SHP77 treated with DMSO at 0.1 percent for 48 hours (cell line): Measurements from ENCODE around the gene ARL8B.
"Not testable (repeated sequence)": the region's sequence is repeated elsewhere in the genome, so short reads cannot be mapped to it uniquely, and the experiment has no call there.

Experiments
- DNase-seq: peaks from one replicate; lab custom pipeline; 2025; lab: John Stamatoyannopoulos, UW

ARL8B gene

DNA sequence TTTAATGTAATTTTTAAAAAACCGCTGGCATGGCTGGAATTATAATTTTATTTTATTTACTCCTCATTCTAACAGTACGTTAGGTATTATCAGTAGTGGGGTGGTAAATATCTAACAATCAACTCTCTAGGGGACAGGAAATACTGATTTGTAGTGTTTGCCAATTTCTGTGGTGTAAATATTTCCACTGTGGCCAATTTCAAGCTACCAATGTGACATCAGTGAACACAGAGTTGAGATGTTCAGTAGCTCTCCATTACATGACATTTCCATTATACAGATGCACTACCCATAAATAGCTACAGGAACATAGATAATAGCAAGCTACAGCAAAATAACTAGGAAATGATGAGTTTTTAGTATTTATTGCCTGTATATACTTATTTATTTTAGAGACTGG is 10.0 kb upstream of the ARL8B start:
- no peak for DNase-seq

DNA sequence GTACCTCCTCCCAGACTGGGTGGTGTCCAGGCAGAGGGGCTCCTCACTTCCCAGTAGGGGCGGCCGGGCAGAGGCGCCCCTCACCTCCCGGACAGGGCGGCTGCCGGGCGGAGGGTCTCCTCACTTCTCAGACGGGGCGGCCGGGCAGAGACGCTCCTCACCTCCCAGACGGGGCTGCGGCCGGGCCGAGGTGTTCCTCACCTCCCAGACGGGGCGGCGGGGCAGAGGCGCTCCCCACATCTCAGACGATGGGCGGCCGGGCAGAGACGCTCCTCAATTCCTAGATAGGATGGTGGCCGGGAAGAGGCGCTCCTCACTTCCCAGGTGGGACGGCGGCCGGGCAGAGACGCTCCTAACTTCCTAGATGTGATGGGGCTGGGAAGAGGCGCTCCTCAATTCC is 8.4 kb upstream of the ARL8B start:
- DNase-seq, result not testable (repeated sequence)

DNA sequence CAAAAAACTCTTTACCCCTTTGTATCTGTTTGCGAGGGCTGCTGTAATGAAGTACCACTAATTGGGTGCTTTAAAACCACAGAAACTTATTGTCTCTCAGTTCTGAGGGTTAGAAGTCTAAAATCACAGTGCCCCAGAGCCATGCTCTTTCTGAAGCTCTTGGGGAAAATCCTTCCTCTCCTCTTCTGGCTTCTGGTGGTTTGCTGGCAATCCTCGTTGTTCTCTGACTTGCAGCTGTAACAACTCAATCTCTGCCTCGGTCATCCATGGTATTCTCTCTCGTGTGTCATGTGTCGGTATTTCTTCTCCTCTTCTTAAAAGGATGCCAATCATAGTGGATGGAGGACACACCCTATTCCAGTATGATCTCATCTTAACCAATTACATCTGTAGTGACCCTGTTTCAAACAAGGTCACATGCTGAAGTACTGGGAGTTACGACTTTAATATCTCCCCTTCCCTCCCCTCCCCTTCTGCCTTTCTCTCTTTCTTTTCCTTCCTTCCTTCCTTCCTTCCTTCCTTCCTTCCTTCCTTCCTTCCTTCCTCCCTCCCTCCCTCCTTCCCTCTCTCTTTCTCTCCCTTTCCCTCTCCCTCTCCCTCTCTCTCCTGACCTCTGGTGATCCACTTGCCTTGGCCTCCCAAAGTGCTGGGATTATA is 6.5 kb upstream of the ARL8B start:
- DNase-seq, result no peak

DNA sequence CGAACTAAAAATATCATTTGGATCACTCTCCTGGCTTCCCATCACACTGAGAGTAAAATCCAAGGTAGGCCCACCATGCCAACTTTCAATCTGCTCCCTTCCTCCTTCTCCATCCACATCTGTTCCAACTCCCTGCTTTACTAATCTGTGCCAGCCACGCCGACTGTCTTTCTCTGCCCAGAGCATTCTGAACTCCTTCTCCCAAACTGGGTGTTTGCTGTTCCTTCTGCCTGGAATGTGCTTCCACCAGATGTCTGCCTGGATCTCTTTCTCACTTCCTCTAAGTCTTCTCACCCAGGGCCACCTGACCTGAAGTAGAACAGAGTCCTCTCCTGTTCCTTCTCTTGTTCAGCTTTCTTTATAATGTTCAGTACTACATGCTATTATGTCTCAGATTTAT is 5.6 kb upstream of the ARL8B start:
- DNase-seq, result no peak

DNA sequence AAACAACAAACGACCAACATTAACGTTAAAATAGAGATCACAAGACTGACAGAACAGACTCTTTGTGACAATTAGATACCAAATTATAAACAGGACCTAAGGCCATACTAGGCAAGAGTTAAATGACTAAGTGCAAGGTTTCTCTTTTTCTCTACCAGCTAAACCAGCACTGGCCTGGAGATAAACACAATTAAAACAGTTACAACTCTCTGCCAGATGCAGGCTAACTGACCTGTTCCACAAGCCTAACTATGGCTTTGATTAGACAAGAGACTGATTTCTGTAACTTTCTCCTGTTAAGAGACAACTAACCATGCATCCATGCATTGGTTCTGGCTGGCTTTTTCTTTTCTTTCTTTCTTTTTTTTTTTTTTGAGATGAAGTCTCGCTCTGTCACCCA is 1.6 kb upstream of the ARL8B start:
- DNase-seq, result no peak

DNA sequence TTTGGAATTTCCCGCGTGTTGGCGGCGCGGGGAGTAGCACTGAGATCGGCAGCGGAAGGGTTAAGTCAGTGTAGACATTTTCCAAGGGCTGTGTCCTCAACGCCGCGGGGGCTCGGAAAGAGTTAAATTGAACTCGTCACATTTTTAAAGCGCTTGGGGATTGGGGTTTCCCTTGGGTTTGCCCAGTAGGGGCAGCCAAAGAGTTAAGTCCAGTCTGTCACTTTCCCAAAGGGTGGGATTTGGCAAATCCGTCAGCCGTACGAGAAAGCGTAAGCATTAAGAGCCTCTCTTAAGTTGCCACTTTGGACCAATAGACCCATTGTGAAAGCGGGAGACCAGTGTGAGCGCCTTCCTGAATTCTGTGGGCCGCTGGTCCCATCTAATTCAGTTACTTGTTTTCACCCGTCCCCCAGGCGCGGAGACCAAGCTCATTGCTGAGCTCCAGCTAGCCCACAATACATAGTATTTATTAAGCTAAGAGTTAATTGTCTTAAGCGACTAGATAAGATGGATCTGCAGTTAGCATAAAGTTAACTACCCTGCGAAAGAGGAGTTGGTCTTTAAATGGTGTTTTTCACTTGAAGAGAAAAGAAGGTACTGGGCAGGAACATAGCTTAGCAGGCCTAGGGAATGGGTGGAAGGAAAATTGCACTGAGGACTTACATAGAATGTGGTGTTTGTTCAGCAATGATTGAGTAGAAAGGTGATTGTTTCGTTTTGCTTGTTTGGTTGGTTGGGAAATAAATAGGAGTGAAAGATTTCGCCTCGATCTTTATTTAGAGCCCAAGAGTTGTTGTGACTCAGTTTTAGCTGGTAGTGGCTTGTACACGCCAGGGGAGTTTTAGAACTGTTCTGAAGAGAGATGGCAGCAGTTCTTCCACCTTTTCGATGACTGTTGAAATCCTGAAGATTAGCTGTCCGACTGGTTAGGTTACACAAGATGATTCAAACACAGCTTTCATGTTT is 932 bp downstream of the ARL8B start:
- DNase-seq, result no peak

DNA sequence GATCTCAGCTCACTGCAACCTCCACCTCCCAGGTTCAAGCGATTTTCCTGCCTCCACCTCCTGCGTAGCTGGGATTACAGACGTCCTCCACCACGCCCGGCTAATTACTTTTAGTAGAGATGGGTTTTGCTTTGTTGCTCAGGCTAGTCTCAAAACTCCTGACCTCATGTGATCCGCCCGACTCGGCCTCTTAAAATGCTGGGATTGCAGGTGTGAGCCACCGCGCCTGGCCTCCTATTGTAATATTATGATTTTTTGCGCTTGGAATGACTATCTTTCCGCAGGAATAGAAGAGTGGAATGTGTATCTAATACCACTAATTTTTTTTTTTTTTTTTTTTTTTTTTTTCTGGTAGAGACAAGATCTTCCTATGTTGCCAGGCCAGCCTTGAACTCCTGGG is 1.8 kb downstream of the ARL8B start:
- no peak for DNase-seq

DNA sequence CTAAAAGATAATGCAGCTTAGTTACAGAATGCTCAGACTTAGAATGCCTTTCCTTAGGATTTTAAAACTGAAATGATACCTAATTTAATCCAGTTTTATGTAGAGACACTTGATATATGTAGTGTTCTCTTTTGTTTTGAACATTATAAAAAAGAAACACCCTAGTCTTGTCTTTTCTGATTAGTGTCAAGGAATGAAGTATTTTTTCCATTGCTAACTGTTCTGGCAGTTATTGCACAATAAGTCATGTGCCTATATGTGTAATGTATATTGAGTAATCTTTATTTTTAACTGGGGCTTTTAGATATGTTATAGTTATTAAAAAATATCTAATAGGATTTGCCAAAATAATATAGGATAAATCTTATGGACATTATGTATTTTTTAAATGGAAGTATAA is 4.5 kb downstream of the ARL8B start:
- no peak for DNase-seq

DNA sequence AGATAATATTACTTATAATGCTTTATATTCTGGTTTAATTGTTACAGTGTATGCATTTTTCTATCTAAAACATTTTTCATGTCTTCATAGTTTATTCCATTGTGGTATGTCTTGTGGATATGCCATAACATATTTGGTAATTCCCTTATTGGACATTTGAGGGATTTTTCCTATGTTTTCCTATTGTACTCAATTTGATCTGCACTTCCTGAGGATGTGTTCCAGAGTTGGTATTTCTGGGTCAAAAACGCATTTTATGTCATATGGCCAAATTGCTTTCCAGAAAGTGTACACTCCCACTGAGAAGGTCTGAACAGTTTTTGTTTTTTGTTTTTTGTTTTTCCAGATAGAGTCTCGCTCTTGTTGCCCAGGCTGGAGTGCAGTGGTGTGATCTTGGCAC is 6.8 kb downstream of the ARL8B start:
- no peak for DNase-seq

DNA sequence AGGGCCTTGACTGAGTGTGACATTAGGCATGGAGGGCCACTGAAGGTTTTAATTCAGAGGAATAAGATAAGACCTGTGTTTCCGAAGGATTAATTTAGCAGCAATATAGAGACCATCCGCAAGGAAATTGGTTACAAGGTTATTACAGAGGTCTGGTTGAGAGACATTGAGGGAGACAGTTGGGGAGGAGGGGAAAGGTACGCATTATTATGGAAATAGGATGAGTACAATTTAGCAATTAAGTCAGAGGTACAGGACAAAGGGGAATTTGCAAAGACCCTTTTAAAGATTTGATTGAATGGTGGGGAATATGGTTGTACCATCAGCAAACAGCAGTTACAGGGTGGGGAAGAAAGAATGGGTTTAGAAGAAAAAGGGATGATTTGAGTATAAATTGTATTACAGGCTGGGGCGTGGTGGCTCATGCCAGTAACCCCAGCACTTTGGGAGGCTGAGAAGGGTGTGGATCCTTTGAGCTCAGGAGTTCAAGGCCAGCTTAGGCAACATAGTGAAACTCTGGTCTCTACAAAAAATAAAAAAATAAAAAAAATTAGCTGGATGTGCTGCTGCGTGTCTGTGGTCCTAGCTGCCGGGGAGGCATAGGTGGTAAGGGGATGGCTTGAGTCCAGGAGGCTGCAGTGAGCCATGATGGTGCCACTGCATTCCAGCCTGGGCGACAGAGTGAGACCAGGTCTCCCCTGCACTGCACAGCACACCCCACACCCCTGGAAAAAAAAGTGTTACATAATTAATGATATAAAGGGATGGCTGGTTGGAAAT is 11.3 kb downstream of the ARL8B start:
- no peak for DNase-seq

DNA sequence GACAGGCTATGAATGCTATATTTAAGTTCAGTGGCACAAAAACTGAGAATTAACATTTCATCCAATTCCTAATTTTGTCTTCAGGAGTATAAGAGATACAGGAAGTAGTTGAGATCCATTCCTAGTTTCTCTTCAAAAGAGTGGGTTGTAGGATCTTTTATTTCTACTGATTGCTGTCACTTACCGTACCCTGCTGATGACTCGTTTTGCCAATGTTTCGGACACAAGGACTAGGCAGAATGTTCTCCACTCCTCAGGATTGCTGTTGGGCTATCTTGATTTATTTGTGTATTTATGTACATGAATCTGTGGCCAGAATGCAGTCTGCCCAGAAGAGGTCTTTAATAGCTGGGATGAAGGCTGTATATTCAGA is 11.9 kb downstream of the ARL8B start:
- DNase-seq, result no peak

DNA sequence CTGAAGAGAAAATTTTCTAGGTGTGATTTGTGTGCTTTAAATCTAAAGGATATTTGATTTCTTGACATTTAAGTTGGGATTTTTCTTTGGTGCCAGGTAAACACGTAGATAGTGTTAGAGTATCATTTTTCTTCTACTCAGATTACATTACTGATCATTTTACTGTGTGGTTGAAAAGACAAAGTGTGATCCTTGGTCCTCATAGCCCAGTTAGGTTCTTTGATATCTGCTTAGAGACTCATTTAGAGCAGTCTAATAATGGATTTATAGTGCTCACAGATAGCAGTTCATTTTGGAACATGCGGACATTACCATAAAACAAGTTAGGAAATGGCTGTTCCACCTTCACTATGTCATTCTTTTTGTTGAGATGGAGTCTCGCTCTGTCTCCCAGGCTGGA is 12.4 kb downstream of the ARL8B start:
- DNase-seq, result no peak

DNA sequence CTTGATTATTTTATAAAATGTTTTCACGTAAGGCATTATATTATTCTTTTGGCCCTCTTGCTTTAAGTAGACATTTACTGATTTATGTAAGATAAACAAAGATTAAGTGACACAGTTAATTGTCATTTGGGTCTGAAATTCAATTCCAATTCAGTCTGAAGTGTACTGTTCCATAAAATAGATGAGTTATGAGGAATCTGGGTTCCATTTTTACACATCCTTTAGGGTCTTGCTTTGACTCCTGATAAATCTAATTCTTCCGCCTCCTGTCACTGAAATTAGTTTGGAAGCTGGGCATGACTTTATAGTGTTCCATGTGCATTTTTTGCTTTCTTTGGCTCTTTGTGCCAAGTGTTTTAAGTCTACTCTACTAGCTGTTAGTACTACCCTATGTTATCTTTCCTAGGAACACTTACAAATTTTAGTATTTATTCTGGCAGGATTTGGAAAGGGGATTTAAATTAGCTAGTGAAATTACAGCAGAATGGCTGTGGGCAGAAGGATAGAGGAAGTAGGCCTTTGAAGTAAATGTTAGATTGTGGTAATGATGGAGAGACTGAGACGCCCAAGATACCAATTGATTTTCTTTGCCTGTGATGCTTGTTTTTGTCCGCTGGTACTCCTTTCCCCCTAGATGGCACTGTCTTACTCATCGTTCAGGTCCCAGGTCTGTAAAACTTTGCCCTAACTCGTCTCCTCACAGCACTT is 14.3 kb downstream of the ARL8B start:
- DNase-seq, result no peak

DNA sequence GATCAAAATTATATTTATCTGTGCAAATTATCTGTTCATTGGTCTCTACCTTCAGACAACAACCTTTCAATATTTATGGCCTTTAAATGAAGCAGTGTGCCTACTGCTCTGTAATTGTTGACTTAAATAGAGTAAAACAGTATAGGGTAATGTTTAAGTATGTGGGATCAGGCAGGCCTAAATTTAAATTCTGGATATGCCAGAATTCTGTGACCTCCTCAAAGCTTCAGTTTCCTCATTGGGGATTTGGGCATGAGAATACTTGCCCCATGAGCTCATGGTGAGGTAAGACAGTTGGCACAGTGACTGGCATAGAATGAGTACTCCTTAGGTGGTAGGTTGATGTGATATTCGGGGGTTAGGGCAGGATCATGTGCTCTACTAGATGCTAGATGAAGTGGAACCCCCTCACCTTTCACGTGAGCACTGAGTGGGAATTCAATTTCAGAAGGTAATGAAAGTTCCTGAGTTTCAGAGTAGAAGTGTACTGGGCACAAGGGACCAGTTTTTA is 14.9 kb downstream of the ARL8B start:
- no peak for DNase-seq

DNA sequence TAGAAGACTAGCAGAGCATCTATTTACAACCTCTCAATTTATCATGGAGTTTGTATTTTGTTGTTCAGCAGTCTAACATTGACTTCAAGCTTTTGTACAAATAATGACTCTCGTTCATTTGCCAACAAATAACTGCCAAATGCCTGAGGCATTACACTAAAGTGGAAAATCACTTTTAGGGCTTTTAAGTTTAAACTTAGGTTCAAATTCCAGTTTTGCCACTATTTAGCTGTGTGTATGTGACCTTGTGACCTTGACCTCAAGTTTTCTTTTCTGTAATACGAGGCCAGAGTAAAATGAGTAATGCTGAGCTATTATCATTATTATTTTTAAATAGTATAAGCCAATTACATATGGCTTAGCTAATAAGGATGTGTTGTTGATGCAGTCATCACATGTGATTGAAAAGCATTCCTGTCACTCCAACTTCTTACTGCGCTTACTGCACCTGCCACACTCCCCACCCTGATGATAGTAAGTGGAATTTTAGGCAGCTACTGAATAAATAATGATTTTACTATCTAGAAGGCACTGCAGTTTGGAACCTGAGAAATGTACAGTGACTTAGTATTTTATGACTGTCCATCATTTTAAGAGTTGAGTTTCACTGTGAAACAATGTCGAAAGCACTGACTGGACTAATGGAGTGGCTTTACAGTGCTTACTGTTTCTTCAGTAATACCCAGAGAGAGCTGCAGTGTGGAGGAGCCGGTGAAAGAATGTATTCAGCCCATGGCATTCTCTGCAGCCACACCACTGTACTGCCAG is 16.3 kb downstream of the ARL8B start:
- no peak for DNase-seq

DNA sequence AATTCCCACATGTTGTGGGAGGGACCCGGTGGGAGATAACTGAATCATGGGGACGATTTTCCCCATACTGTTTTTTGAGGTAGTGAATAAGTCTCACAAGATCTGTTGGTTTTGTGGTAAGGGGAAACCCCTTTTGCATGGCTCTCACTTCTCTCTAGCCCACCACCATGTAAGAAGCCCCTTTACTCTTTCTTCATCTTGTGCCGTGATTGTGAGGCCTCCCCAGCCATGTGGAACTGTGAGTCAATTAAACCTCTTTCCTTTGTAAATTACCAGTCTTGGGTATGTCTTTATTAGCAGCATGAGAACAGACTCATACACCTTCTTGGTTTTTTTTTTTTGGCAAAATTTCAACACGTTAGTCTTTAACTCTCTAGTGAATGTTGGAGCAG is 18.1 kb downstream of the ARL8B start:
- DNase-seq, result no peak

DNA sequence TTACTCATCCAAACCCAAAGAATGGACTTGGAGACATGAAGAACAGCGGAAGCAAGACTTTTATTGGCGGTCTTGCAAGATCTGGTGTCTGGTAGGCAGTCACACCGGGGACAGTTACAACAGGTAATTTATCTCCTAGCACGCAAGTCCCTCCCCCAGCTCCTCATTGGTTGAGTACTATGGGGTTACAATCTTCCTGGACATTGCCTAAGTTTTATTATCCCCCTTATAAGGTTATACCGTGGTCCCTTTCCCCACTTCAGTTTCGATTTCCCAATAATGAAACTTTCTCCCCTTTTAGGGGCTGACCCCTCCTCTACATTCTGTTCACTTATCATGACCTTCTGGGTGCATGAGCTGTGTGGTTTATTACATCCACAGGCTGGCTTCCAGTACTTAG is 18.7 kb downstream of the ARL8B start:
- DNase-seq, result no peak

DNA sequence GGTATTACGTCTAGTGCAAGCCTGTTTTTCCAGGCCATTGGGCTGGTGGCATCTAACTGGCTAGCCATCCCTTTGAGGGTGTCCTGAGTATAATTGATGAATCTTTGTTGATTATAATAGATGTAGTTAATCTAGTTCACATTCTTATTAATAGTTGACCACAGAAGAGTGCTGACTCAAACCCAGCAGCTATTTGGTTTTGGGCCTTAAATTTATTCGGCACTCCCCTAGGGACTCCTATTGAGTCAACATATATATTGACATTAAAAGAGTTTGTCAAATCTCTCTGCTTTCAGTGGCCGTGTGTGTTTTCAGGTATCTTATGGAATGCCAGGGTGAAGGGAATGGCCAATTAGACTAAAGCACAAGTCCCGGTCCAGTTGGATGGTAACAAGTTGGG is 19.7 kb downstream of the ARL8B start:
- DNase-seq, result no peak

DNA sequence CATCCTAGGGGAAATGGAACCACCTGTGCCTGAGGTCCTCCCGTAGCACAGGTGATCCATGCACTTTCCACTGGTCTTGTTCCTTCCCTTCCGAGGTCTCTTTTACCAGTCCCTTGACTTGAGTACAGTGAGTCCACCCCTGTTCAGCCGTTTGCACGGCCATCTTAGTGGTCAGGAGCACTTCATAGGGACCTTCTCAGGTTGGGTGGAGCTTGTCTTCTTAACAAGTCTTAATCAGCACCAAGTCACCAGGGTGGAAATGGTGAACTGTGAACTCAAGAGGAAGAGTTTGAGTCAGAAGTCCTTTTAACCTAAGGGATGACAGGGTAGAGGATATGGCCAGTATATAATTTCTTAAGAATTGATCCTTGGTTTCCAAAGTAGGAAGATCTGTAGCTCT is 21.4 kb downstream of the ARL8B start:
- no peak for DNase-seq

DNA sequence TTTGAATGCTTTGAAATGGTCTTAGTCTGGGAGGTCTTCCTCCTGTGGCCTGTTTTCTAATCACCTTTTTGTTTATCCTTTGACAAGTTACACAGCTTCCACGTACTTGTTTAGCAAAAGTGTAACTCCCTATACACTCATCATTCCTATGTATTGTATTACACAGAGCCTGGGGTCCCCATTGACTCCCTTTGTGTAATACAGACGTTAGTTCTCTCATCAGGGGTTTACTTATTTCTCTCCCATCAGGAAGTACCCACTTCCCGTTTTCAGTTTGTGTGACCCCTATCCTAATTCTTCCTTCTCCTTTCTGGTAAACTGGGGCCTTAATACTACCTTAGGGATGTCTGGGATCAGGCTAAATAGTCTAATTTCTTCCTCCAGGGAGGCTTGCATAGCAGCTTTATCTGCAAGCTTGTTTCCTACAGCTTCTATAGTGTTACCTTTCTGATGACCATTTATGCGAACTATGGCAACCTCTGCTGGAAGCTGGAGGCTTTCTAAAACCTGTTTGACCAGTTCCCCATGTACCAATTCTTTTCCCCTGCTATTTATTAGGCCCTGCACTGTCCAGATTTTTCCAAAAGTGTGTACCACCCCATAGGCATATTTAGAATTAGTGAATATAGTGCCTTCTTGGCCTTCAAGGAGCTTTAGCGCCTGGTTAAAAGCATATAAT is 22.4 kb downstream of the ARL8B start:
- DNase-seq, result no peak

DNA sequence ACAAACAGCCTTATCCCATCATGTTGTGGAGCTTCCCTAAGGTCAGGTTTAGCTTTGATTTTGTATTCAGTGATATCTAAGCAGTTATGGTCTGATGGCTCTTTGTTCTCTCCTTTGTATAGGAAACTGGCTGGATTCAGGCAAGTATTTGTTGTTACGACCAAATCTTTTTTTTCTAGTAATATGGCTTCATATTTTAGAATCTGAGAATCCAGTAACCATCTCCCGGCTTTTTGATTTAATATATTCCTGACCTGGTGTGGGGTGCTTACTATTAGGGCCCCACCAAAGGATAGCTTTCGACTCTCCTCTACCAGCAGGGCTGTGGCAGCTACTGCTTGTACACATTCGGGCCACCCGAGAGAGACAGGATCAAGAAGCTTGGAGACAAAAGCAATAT is 23.0 kb downstream of the ARL8B start:
- no peak for DNase-seq
